ENCODE results near the gene TRMT2B. TPM values are rescaled to one million over a fixed set of nuclear protein-coding genes. Genes with fewer than 3 reads are reported as not detected.

TRMT2B gene
- total RNA-seq, 1 experiment from 2014 or later, result 13.7 TPM

DNA sequence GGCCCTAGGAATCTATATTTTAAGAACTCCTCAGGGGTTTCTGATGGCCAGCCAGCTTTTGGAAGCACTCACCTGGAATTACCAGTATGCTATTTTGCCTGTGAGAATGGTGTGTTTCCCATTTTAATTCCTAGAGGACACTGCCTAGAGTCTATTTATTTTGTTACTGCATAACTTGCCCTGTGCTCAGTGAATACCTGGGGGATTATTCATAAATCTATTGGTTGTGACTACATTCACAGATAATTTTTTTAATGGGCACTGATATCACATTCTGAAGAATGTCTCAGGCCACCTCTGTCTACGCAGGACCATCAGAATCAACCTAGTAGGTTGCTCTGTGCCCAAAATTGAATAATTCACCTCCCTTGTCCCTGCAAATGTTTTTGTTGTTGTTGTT, 75.7 kb downstream of the TRMT2B start:
- Histone ChIP-seq H3K79me1 (ENCODE audit: insufficient read depth, low read depth, low read length, poor library complexity, severe bottlenecking) (no peaks in the 10 kb centered on the region), H3K4ac (ENCODE audit: low read depth, low read length) (no peak overlapping the region), H2BK15ac (ENCODE audit: low read depth, low read length) (no peak overlapping the region), H3K56ac (ENCODE audit: insufficient read length, low read depth, low read length) (no peak overlapping the region), H2BK12ac (ENCODE audit: insufficient read length, low read depth, low read length) (no peak overlapping the region), H3K14ac (ENCODE audit: insufficient read depth, low read length) (no peak overlapping the region), H3K23me2 (ENCODE audit: insufficient read length, low read depth, low read length, poor library complexity, severe bottlenecking) (no peaks in the 10 kb centered on the region), H2AK5ac (ENCODE audit: insufficient read length, low read length) (no peak overlapping the region), H3K9ac (ENCODE audit: extremely low read depth, insufficient read length, low read length) (no peak overlapping the region), H3K18ac (ENCODE audit: insufficient read length, low read depth, low read length) (no peak overlapping the region), H3K27me3 (ENCODE audit: insufficient read depth, low read length) (no peaks in the 10 kb centered on the region), H4K5ac (ENCODE audit: insufficient read length, low read depth, low read length) (no peak overlapping the region), H2AFZ (ENCODE audit: low read length) (no peak overlapping the region), H2BK5ac (ENCODE audit: insufficient read length, low read length) (no peak overlapping the region), H3K4me2 (ENCODE audit: insufficient read depth, insufficient read length, low read length) (no peak overlapping the region), H3K79me2 (ENCODE audit: insufficient read depth, low read length) (no peaks in the 10 kb centered on the region), H4K91ac (ENCODE audit: insufficient read length, low read depth, low read length) (no peak overlapping the region), H3K23ac (ENCODE audit: insufficient read length, low read depth, low read length) (no peak overlapping the region), H3K4me1 (ENCODE audit: insufficient read depth, low read length) (no peaks in the 10 kb centered on the region), H3K9me3 (ENCODE audit: control insufficient read depth, low read depth, low read length) (peaks cover 33% of the 10 kb centered on the region), H4K8ac (replicated peaks; ENCODE audit: insufficient read length, low read depth, low read length) (no peak overlapping the region), H2BK120ac (ENCODE audit: low read depth, low read length, poor library complexity, severe bottlenecking) (no peak overlapping the region), H4K20me1 (ENCODE audit: control insufficient read depth, insufficient read depth, insufficient read length) (no peaks in the 10 kb centered on the region), H3K27ac (ENCODE audit: insufficient read length, low read depth, low read length) (no peak overlapping the region), H2BK20ac (ENCODE audit: low read depth, low read length, poor library complexity, severe bottlenecking) (no peak overlapping the region), H3T11ph (ENCODE audit: low read length) (no peak overlapping the region)
- Mint-ChIP-seq H3K27me3 (ENCODE audit: low read depth) (no peaks in the 10 kb centered on the region; the same call in none of the 2 replicates), H3K36me3 (ENCODE audit: insufficient read depth in 1 of 3, low read depth in 3 of 3) (peaks cover 3 to 8% (median 3%) of the 10 kb centered on the region in 3 experiments; a peak in 5 of 7 replicates), H3K27ac (no peak overlapping the region), H3K4me3 (no peak overlapping the region), H3K4me1 (no peaks in the 10 kb centered on the region), H3K9me3 (peaks cover 64 to 65% of the 10 kb centered on the region in 2 experiments)
- no peak for DNase-seq
- TF ChIP-seq, protein P1, sequence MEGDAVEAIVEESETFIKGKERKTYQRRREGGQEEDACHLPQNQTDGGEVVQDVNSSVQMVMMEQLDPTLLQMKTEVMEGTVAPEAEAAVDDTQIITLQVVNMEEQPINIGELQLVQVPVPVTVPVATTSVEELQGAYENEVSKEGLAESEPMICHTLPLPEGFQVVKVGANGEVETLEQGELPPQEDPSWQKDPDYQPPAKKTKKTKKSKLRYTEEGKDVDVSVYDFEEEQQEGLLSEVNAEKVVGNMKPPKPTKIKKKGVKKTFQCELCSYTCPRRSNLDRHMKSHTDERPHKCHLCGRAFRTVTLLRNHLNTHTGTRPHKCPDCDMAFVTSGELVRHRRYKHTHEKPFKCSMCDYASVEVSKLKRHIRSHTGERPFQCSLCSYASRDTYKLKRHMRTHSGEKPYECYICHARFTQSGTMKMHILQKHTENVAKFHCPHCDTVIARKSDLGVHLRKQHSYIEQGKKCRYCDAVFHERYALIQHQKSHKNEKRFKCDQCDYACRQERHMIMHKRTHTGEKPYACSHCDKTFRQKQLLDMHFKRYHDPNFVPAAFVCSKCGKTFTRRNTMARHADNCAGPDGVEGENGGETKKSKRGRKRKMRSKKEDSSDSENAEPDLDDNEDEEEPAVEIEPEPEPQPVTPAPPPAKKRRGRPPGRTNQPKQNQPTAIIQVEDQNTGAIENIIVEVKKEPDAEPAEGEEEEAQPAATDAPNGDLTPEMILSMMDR (conservative IDR thresholded peaks at IDR 0.05), result no peak
- no CpG with 5 or more reads among the region's 1 CpG for WGBS (ENCODE audit: extremely low coverage, insufficient read length, low lambda C conversion rate)

Measured in H9 (cell line).